SK-N-MC (cell line): ENCODE measurements around the gene MRPL40.
A peak's percentile ranks its signal among the peaks of the same experiment; 100 is the strongest.

Source experiments
- DNase-seq: peaks from one replicate; pipeline ENCODE4 v3.0.0-alpha.2; 2011; ENCODE audit warnings: low read depth, low spot score
- H3K27ac ChIP-seq: fragments of 200-600 bp; sonication (generic); 2 replicates; pipeline ENCODE4 v1.5.1; 2016; ENCODE audit warnings: mixed run types
- H3K36me3 ChIP-seq: fragments of 200-600 bp; sonication (generic); 2 replicates; pipeline ENCODE4 v1.6.1; 2017; ENCODE audit warnings: antibody characterized with exemption, low read length, mixed read lengths; ENCODE audit not compliant: insufficient read depth
- H3K4me3 ChIP-seq: fragments of 200-600 bp; sonication (generic); 2 replicates; pipeline ENCODE4 v1.5.1; 2016
- H3K9ac ChIP-seq: fragments of 200-600 bp; sonication (generic); 2 replicates; pipeline ENCODE4 v1.8.0; 2017; ENCODE audit warnings: mixed run types, mixed read lengths; ENCODE audit not compliant: insufficient read length
- H3K9me3 ChIP-seq: fragments of 200-600 bp; sonication (generic); 2 replicates; pipeline ENCODE4 v1.6.1; 2017; ENCODE audit warnings: low read depth, mild to moderate bottlenecking, antibody characterized with exemption, low read length, moderate library complexity, mixed read lengths
- EZH2 ChIP-seq: fragments of 200-600 bp; sonication (generic); IDR thresholded peaks from one replicate; pipeline ENCODE4 v1.6.1; 2017; ENCODE audit warnings: antibody characterized with exemption
- FOXP2 ChIP-seq: optimal IDR thresholded peaks from 2 replicates; pipeline ENCODE3; 2011; ENCODE audit warnings: mild to moderate bottlenecking, moderate library complexity; ENCODE audit not compliant: insufficient read depth; ENCODE audit errors: extremely low read length, control extremely low read depth
- POLR2AphosphoS5 ChIP-seq: IDR thresholded peaks from 2 replicates; pipeline ENCODE4 v1.6.1; 2012; ENCODE audit warnings: mild to moderate bottlenecking, low read depth, low read length, borderline replicate concordance

Gene MRPL40

DNA sequence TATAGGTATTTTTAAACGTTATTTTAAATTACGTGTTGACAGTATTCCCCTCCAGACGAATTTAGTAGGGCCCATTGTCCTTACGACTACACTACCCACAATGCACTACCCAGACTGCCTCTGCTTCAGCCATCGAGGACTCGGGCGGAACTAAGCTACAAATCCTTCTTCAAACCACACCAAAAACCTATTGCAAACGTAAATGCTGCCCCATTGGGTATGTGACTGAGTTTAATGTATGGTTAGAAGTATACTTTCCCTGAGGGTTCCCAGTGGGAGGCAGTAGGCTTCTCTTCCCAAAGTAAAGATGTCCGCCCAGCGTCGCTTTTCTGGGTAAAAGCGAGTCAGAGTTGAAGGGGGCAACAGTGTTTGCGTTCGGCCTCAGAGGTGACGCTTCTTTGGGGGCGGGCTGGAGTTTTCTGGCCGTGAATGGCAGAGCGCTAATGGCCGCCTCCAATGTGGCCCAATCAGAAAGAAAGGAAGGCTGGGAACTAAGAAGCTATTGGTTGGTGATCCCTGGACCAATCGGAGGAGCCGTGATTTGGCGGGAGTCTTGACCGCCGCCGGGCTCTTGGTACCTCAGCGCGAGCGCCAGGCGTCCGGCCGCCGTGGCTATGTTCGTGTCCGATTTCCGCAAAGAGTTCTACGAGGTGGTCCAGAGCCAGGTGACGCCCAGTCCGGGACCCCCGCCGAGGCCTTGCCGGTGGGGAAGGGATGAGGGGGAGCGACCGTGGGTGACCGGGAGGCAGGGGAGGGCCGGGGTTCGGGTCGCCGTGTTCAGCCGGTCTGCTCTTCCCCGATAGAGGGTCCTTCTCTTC, 47.2 kb downstream of the MRPL40 start, which contains the start of gene CDC45:
CDC45 (plus strand) TSS at position 566 of the 818 bp plus-strand sequence; CDS start at position 615, 49 bp downstream.
- TF ChIP-seq EZH2 (no peak), FOXP2 (no peak), POLR2AphosphoS5 (peak; percentile 64; the same call in 1 of the 2 replicates)
- no peaks in the 10 kb centered on the region for H3K9me3 ChIP-seq
- H3K9ac ChIP-seq = peak within 1 kb of the TSS; percentile 99
- peak within 1 kb of the TSS; percentile 99 for H3K27ac ChIP-seq
- H3K4me3 ChIP-seq = peak within 1 kb of the TSS; percentile 96
- peaks cover 34% of the 10 kb centered on the region for H3K36me3 ChIP-seq
- DNase-seq = peak; percentile 93

DNA sequence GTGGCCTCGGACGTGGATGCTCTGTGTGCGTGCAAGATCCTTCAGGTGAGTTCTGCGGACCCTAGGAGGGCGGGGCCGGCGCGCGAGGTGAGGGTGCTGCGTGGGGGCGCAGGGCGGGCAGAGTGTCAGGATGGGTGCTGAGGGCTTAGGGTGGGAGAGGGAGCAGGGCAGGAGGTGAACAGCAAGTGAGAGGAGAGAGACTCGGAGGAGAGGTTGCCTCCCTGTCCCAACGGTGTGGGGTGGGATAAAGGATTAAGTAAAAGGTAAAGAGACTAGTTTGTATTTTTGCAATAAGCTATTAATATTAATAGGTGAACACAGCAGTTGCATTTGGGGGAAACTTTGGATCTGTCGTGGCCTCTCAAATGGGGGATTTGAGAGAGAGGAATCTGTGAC, 47.8 kb downstream of the MRPL40 start:
- H3K4me3 ChIP-seq = peak overlapping the region; percentile 96
- no peak overlapping the region for H3K27ac ChIP-seq
- peaks cover 36% of the 10 kb centered on the region for H3K36me3 ChIP-seq
- H3K9ac ChIP-seq = peak overlapping the region; percentile 85
- no peak for DNase-seq
- no peak for TF ChIP-seq FOXP2
- TF ChIP-seq POLR2AphosphoS5 = no peak
- TF ChIP-seq EZH2 = no peak
- H3K9me3 ChIP-seq = no peaks in the 10 kb centered on the region

- Histone ChIP-seq H3K4me3 (peak overlapping the region; percentile 96), H3K36me3 (peaks cover 36% of the 10 kb centered on the region), H3K9ac (peak overlapping the region; percentile 85), H3K27ac (no peak overlapping the region), H3K9me3 (no peaks in the 10 kb centered on the region)
- DNase-seq = no peak
- TF ChIP-seq EZH2 = no peak
- TF ChIP-seq FOXP2 = no peak
- TF ChIP-seq POLR2AphosphoS5 = no peak
These were observed 48.4 kb downstream of the MRPL40 start for GRCh38 chr22:19480789-19481188.

GRCh38 chr22:19482297-19482696, 50.0 kb downstream of the MRPL40 start:
- no peak overlapping the region for H3K27ac ChIP-seq

DNA sequence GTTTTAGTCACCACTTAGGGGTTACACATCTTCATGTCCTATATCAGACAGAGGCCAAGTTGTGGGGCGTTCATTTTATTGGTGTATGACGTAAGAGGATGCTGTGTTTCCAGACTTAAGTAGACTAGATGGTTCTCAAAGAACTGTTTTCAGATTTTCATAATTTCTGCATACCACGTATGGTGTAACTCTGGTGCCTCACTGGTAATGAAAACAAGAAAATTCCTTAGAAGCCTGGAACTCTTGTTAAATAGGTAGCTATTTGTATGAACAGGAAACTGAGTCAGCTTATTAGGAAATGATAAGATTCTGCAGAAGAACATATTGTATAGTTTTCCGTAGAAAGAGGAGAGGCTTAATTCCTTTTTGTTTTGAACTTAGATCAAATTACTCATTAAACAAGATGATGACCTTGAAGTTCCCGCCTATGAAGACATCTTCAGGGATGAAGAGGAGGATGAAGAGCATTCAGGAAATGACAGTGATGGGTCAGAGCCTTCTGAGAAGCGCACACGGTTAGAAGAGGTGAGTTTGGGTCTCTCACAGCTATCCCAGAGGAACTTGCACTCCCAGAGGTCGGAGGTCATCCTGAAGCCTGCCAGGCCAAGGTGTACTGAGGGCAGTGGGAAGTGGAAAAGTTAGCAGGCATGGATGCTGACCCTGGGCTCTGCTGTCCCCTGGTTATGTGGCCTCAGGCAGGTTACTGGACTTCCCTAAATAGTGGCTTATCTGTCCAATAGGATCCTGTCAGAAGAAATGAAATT, 51.3 kb downstream of the MRPL40 start:
- Histone ChIP-seq H3K9ac (no peak overlapping the region), H3K4me3 (no peak overlapping the region), H3K36me3 (peaks cover 52% of the 10 kb centered on the region), H3K9me3 (no peaks in the 10 kb centered on the region), H3K27ac (no peak overlapping the region)
- TF ChIP-seq FOXP2 (no peak), EZH2 (no peak), POLR2AphosphoS5 (no peak)
- no peak for DNase-seq

More at GRCh38 chr22:19482297-19482696, 50.0 kb downstream of the MRPL40 start:
- no peak for DNase-seq
- no peak overlapping the region for H3K9ac ChIP-seq
- no peak overlapping the region for H3K4me3 ChIP-seq
- H3K36me3 ChIP-seq = peaks cover 43% of the 10 kb centered on the region
- no peaks in the 10 kb centered on the region for H3K9me3 ChIP-seq
- TF ChIP-seq EZH2 = no peak
- no peak for TF ChIP-seq FOXP2
- TF ChIP-seq POLR2AphosphoS5 = no peak
